NCI-H2171 (cell line): Measurements from ENCODE around the gene FAM83D.

ENCODE experiments used
- DNase-seq: peaks from one replicate; lab custom pipeline; 2025; lab: John Stamatoyannopoulos, UW

FAM83D gene

DNA sequence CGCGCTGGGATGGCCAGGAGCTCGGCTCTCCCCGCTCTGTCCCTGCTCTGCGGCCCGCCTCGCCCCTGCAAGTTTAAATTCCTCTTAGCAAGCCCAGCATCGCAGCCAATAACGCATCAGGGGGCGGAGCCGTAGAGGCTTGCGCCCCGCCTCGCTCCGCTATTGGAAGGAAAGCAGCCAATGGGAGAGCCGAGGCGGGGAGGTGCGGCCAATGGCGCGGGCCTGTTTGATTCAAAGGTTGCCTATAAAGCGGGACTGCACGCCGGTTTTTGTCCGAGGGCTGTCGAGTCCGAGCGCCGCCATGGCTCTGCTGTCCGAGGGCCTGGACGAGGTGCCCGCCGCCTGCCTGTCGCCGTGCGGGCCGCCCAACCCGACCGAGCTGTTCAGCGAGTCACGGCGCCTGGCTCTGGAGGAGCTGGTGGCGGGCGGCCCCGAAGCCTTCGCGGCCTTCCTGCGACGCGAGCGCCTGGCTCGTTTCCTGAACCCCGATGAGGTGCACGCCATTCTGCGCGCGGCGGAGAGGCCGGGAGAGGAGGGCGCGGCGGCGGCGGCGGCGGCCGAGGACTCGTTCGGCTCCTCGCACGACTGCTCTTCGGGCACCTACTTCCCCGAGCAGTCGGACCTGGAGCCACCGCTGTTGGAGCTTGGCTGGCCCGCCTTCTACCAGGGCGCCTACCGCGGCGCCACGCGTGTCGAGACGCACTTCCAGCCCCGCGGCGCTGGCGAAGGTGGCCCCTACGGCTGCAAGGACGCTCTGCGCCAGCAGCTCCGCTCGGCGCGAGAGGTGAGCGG lies at the start of gene FAM83D:
FAM83D (plus strand) TSS at position 276 of the 792 bp plus-strand sequence; CDS start at position 302, 26 bp downstream.
- DNase-seq = peak; percentile 97

DNA sequence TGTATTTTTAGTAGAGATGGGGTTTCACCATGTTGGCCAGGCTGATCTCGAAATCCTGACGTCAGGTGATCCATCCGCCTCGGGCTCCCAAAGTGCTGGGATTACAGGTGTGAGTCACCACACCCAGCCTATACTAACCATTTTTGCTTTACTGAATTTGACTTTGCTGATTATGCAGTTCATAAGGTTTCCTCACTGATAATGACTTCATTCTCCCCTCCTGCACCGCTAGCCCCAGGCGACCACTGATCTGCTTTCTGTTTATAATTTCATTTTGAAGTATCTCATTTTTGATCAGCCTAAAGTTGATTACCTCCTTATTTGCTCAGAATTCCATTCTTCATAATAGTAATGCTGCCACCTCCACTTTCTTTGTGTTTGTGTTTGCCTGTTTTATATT lies 48.7 kb upstream of the FAM83D start:
- DNase-seq = no peak

- no peak for DNase-seq
These were observed 47.4 kb upstream of the FAM83D start for GRCh38 chr20:38878866-38879265.

DNA sequence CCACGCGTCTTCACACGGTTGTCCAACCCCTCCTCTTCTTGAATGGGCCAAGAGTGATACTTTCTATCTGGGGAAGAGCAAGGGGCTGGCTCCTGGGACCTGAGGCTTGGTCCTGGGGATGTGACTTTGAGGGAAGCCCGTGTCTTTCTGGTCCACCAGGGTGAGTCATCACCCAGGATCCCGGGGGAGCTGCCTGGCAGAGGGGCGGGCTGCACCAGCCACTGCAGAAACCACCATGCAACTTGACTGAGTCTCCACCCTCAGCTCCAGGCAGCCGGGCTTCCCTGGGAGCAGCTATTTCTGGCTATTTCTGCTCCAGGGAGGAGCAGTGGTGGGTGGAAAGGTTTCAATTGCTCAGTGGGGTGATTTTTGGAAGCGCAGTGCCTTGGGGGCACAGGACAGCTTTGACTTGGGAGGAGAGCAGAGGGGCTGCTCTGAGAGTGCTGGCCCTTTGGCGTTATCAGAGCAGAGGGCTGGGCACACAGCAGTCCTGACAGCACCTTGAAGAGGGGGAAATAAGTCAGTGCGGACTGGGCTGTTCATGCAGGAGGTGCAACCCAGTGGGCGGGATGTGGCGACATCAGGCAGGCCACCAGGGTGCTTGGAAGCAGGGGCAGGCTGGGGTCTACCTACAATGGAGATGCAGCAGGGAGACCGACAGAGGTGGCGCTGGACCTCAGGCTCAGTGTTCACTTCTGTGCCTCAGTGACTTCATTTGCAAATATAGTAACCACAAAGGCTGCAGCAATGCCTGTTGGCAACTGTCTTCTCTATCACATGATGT lies 45.1 kb upstream of the FAM83D start:
- DNase-seq = no peak

DNA sequence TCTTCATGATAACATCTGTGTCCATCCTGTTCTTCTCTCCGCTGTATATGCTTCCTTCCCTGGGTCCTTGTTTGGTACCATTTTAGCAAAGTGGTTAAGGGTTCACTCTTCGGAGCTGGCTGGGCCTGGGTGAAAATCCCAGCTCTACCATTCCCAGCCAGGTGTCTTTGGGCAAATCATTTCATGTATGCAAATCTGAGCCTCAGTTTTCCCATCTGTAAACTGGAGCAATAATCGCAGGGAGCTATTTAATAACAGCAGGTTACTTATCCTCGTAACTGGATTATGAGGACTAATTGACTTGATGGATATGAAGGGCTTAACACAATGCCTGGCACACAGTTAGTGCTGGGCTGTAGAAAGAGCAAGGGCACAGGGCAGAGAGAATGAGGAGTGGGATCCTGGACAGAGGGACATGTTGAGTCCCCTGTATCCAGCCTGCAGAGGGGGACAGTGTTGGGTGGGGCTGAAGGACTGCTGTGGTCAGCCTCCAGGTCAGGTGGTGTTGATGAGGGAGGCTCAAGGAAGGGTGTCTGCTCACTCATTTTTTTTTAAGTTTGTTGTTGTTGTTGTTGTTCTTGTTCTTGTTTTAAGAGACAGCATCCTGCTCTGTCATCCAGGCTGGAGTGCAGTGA lies 44.3 kb upstream of the FAM83D start:
- no peak for DNase-seq

GRCh38 chr20:38882600-38882999 lies 43.6 kb upstream of the FAM83D start:
- no peak for DNase-seq

- peak; percentile 98 for DNase-seq
These were observed 42.9 kb upstream of the FAM83D start for GRCh38 chr20:38883081-38883980.

DNA sequence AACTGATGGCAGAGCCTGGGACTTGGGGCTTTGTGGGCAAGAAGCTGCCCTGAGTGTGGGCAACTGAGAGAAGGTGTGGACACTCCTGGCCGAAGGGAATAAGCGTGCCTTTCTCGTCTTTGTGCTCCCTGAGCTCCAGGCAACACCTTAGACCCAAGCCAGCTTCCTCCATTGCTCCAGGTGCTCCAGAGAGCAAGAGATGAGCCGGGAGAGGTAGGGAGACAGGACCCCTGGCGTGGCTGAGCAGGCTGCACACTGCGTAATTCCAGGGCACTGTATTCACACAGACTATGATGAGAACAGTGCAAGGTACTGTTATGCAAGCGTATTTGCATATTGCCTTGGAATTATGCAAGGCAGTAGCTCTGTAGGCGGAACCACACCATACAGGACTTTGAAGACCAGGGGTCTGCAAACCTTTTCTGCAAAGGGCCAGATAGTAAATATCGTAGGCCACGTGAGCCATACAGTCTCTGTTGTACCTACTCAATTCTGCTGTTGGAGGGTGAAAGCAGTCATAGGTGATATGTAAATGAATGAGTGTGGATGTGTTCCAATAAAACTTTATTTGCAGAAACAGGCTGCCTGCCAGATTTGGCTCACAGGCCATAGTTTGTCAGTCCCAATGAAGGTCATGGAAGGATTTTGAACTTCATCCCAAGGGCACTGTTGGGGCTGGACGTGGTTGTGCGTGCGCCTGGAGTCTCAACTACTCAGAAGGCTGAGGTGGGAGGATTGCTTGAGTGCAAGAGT lies 42.1 kb upstream of the FAM83D start:
- no peak for DNase-seq

DNA sequence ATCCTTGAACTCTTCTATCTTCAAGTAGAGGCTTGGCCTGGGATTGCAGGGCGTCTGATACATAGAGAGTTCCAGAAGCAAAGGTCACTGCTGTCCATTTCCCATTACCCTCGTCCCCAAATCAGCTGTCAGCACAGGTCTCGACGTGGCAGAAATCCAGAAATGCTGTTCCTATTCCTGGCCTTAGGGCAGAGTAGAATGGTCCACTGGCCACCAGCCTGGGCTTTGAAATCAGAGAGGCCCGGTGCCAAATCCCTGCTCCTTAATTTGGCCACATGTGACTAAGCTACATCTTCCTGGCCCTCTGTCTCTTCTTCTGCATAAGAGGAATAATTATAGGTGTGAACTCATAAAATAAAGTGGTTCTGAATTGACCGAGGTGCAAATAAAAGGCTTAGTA lies 40.9 kb upstream of the FAM83D start:
- DNase-seq = no peak

DNA sequence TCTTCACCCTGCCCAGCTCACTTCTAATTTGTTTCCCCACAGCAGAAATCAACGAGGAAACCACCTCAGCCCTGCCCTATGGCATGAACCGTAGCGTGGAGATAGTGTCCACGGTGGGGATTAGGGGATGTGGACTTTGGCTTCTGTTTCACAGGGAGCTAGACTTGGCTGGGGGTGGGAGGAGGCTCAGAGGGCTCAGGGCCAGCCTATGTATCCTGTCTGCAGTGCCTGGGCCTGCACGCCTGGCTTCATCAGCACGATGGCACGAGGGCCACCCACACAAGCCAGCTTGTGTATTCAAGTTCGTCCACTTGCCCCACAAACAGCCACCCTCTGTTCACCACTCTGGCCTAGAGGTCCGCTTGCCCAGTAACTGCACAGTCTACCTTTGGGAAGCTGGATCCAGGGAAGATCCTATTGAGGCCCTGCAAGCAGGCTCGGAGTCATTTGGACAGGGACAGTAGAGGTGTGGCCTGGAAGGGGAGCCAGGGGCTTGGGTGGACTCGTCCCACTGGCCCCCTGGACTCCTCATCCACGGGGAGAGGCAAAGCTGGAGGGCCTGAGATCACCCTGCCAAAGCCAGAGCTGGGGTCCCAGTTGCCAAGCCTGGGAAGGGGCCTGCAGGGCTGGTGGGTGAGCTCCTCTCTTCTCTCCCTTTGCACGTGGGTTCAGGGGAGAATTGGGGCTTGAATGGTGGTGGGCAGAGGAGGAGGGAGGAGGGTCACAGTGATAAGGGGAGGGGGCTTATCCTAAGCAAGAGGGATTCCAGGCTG lies 38.0 kb upstream of the FAM83D start:
- DNase-seq = no peak

GRCh38 chr20:38889050-38889449 lies 37.2 kb upstream of the FAM83D start:
- DNase-seq = no peak

DNA sequence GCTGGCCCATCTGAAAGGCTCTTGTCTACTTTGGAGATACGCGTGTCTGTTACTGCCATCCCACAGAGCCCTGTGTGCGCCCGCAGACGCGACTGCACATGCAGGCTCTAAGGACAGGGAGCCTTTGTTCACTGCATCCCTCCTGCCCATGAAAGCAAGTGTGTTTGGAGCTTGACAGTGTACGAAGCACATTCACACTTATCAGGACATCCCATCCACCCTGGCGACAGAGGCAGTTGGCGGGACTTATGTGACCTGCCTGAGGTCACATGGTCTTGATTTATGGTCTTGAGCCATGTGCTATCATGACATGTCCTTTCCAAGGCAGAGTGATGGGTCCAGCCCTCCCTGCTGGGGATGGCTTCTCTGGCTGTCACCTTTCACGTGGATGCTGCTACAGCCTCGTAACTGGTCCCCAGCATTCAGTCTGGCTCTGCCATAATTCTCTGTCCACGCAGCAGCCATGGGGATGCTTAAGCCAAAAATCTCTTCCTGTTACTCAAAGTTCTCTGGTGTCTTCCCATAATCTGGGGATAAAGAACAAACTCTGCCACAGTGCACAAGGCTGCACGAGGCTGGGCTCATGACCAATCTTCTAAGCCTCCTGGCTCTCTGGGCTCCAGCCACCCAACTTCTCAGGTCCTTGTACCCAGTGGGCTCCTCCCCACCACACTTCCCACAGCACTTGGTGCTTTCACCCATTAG lies 36.3 kb upstream of the FAM83D start:
- no peak for DNase-seq

- no peak for DNase-seq
These were observed 35.8 kb upstream of the FAM83D start for GRCh38 chr20:38890497-38890818.

GRCh38 chr20:38892091-38892981 lies 33.9 kb upstream of the FAM83D start:
- DNase-seq = no peak

DNA sequence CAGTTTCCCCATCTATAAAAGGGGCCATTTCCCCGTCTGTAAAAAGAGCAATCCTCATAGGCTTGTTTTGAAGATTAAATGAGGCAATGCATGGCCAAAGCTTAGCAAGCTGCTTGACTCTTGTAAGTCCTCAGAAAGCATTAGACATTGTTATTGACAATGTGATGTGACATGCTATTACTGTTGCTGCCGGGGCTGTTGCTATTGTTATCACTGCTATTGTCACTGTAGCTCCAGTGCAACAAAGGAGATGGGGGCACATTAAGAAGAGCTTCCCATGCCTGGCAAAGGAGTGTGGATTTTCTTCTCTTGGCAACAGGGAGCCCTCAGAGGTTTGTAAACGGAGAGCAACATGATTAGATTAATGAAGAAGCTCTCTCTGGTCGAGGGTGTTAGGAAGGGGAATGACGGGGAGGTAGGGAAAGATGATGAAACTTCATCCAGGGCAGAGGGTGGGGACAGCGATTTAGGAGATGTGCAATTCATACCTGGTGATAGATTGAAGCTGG lies 33.1 kb upstream of the FAM83D start:
- no peak for DNase-seq

- DNase-seq = peak; percentile 84
These were observed 32.6 kb upstream of the FAM83D start for GRCh38 chr20:38893565-38894090.

DNA sequence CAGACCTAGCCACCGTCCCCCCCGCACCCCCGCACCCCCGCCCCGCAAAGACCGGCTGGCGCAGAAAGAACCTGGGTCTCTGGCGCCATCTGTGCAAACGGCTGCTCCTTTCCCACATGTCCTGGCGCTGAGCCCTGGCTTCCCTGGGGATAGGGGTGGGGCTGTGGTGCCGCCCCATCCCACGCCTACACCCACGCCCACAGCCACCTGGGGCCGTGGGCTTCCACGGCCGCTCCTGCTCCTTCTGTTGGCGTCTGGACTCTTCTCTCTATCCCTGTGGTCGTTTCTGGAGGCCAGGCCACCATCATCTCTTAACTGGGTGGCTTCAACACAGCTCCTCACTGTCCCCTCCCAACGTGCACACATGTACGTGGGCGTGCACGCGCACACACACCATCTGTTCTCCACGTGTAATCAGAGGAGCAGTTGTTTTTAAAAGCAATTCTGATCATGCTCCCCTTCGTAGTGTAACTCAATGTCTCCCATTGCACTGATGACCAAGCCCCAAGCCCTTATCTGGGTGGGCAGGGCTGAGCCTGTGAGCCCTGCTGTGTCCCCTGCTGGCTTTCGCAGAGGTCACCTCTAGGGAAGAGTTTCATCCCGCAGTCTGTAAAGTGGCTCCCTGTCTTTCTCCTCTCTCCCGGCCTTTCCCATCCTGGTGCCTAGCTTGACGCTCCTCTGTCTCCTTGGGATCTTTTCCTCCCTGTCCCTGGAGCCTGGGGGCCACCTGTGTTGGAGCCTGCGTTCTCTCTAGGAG lies 31.9 kb upstream of the FAM83D start:
- peak; percentile 94 for DNase-seq
